ENCODE results near the gene PDCD2L.
"Not testable (repeated sequence)": the region's sequence is repeated elsewhere in the genome, so short reads cannot be mapped to it uniquely, and the experiment has no call there.

The PDCD2L gene

DNA sequence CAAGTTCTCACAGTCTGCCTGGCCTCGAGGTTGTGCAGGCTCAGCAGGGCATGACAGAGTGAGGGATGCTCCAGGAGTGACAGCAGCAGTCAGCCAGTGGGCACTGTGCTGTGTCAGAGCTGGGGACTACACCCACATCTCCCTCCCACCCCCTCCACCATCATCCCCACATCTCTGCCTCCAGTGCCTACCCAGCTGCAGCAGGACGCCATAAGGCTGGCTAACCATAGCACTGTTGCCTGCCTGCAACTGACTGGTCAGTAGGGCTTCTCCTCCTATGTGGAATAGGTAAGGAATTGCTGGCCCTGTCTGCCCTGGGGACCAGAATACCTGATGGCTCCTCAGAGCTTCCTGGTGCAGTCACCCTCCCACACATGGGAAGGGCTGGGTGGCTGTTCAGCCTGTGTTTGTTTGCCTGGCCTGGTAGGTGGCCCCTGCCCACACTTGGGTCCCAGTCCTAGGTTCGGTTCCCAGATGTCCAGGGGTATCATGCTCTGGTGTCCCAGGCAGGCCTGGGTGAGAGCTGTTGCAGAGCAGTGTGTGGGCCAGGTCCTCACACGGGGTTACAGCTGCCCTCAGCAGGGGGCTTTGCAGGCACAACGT lies 23.5 kb upstream of the PDCD2L start:
- no peak for DNase-seq

- DNase-seq = no peak
These were observed 22.6 kb upstream of the PDCD2L start for GRCh38 chr19:34381399-34382251.

- no peak for DNase-seq
These were observed 21.7 kb upstream of the PDCD2L start for GRCh38 chr19:34382471-34382870.

DNA sequence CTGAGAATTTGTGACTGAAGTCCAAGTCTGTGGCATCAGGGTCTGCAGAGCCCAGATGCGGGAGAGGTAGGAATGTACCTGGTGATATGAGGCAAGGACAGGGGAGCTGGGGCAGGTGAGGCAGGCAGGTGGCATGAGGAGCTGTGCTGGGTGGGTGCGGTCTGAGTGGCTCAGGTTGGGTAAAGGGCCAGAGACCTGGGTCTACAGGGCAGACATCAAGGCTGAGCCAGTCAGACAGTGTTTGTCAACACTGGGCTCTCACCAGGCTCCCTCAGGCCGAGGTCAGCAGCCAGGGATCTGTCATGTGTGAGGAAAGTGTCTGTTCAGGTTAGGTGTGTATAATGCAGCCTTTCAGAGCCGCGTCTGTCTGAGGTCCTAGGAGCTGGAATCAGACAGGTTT lies 20.6 kb upstream of the PDCD2L start:
- DNase-seq = no peak

DNA sequence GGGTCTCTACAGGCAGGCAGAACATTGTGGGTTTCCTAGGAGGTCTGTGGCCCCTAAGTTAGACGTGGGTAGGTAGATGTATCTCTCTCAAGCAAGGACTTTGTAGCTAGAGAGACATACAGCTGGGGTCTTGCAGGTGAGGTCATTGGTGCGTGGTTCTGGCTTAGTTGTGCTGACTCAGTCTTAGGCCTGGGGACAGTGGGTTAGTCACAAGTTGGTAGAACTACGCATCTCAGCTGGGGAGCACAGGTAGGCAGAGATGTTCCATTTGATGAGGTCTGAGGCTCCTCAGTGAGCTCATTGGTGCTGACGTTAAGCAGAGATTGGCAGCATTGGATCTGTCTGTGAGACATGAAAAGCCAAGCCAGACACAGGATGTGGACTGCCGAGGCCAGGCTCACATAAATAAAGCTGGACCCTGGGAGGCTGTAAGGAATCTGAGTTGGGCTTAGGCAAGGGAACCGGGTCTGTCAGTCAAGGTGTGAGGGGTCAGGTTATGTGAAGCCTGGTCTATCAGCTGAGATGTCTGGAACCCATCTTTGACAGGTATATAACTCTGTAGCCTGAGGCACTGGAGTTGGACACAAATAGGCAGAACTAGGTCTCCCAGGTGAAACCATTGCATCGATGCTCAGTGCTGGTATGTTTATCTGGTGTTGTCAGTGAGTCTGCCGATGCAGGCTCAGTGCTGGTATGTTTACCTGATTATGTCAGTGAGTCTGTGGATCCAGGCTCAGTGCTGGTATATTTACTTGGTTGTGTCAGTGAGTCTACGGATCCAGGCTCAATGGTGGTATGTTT lies 17.4 kb upstream of the PDCD2L start:
- no peak for DNase-seq

GRCh38 chr19:34387446-34387810 lies 16.8 kb upstream of the PDCD2L start:
- no peak for DNase-seq

- not testable (repeated sequence) for DNase-seq
These were observed 15.5 kb upstream of the PDCD2L start for GRCh38 chr19:34388745-34389144.

- DNase-seq = no peak
These were observed 12.4 kb upstream of the PDCD2L start for GRCh38 chr19:34391813-34392212.

DNA sequence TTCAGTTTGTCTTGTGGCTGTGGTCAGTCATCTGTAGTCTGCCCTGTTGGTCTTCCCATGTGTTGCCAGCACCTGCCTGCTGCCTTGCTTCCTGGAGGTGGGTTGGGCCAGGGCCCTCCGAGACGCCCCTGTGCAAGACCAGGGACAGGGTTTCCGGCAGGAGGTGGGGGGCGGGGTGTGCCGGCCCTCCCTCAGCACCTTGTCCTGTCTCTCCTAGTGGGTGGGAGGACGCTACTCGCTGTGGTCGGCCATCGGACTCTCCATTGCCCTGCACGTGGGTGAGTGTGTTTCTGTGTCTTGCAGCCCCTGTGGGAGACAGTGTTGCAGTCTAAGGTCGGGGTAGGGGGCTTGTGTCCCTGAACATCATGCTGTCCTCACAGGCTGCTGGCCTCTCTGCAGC lies 11.2 kb upstream of the PDCD2L start:
- DNase-seq = no peak

- no peak for DNase-seq
These were observed 10.6 kb upstream of the PDCD2L start for GRCh38 chr19:34393629-34394028.

DNA sequence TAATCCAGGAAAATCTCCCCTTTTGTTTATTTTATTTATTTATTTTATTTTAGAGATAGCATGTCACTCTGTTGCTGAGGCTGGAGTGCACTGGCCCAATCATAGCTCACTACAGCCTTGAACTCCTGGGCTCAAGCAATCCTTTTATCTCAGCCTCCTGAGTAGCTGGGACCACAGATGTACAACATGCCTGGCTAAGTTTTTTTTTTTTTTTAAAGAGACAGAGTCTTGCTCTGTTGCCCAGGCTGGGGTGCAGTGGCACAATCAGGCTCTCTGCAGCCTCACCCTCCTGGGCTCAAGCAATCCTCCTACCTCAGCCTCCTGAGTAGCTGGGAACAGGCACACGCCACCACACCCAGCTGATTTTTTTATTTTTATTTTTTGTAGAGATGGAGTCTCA lies 6.3 kb upstream of the PDCD2L start:
- no peak for DNase-seq

DNA sequence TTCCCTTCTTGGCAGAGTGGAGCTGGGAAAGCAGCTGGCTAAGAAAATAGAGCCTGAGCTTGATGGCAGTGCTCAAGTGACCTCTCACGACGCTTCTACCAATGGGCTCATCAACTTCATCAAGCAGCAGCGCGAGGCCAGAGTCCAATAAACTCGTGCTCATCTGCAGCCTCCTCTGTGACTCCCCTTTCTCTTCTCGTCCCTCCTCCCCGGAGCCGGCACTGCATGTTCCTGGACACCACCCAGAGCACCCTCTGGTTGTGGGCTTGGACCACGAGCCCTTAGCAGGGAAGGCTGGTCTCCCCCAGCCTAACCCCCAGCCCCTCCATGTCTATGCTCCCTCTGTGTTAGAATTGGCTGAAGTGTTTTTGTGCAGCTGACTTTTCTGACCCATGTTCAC lies 4.3 kb upstream of the PDCD2L start:
- no peak for DNase-seq

- not testable (repeated sequence) for DNase-seq
These were observed 3.4 kb upstream of the PDCD2L start for GRCh38 chr19:34400844-34401243.

DNA sequence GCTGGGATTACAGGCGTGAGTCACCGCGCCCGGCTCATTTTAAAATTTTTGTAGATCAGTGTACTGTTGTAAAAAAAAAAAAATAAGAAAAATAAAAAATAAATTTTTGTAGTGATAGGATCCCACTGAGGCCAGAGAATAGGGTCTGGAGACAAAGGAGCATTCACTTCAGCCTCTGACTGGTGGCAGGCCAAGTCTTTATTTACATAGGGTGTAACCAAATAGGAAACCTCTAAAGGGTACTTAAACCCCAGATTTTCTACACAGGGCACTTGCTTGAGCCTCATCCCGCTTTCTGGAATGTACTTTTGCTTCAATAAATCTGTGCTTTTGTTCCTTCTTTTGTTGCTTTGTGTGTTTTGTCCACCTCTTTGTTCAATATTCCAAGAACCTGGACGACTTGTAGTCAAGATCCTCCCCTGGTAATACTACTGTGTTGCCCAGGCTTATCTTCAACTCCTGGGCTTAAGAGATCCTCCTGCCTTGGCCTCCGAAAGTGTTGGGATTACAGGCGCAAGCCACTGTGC lies 2.1 kb upstream of the PDCD2L start:
- DNase-seq = no peak

- DNase-seq = no peak
These were observed 453 bp upstream of the PDCD2L start for GRCh38 chr19:34403784-34404108.

DNA sequence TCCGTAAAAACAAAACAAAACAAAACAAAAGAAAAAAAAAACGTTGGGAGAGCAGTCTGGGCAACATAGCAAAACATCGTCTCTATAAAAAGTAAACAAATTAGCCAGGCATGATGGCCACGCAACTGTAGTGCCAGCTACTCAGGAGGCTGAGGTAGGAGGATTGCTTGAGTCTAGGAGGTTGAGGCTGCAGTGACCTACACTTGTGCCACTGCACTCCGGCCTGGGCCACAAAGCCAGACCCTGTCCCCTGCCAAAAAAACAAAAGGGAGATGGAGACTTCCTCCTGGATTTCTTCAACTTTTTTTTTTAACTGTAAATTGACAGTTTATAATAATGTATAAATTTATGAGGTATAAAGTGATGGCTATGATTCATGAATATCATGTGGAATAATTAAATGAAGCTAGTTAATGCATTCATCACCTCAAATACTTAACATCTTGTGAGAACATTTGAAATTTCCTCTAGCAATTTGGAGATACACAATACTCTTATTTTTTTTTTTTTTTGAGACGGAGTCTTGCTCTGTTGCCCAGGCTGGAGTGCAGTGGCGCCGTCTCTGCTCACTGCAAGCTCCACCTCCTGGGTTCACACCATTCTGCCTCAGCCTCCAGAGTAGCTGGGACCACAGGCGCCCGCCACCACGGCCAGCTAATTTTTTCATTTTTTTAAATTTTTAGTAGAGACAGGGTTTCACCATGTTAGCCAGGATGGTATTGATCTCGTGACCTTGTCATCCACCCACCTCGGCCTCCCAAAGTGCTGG lies 1.9 kb downstream of the PDCD2L start:
- no peak for DNase-seq

GRCh38 chr19:34408411-34408810 lies 4.2 kb downstream of the PDCD2L start:
- DNase-seq = no peak

DNA sequence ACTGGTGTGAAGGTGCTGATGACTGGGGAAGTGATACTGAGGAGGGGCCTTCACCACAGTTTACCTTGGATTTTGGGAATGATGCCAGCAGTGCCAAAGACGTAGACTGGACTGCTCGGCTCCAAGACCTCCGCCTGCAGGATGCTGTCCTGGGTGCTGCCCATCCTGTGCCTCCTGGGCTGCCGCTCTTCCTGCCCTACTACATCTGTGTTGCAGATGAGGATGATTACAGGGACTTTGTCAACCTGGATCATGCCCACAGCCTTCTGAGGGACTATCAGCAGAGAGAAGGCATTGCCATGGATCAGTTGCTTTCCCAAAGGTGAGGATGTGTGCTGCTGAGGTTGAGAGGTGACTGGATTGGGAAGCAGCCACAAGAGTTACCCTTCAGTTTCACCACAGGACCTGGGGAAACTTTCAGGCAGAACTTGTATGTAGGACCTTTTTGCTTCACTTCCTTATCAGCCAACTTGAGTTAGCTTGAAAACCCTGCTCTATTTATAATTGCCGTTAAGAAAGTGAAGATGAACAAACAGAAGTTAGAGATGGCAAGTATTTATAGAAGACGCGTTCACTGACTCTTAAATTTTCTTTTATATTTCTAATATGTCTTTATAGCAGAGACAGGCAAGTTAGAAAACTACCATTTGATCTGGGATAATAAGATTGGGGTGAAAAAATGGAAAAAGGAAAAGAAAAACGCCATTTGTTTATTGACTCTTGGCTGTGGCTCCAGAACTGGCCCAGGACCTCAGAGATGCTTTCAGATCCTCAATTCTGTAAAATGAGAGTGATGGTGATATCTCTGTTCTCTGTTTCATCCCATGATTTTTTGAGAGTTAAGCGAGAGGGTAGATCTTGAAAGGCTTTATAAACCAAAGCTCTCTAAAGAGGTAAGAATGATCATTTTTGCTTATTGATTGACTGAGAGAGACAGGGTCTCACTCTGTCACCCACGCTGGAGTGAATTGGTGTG lies 5.3 kb downstream of the PDCD2L start:
- no peak for DNase-seq

- DNase-seq = no peak
These were observed 7.0 kb downstream of the PDCD2L start for GRCh38 chr19:34411216-34411615.

GRCh38 chr19:34416021-34416545 lies 11.9 kb downstream of the PDCD2L start:
- no peak for DNase-seq

DNA sequence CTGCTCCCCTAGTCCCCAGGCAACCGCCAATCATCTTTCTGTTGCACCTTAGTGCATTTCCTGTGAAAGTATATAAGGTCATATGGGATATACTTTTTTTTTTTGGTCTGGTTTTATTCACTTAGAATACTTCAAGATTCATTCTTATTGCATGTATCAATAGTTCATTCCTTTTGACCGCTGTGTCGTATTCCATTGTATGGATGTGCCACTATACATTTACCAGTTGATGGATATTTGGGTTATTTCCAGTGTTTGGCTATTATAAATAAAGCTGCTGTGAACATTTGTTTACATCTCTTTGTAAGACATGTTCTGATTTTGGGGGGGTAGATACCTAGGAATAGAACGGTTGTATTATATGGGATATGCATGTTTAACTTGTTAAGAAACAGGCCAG lies 14.1 kb downstream of the PDCD2L start:
- no peak for DNase-seq

Data from stimulated activated CD4-positive, alpha-beta T cell treated with anti-CD3 and anti-CD28 coated beads, Interleukin-4, amount 100 ng/mL, for 1 hour (primary cell).